Trophoblast cell (in vitro differentiated cells and primary cell): ENCODE data around the gene PKD2L1.
A peak's percentile ranks its signal among the peaks of the same experiment; 100 is the strongest.

Experiments used
- DNase-seq, 2 donors: peaks; one replicate each; pipeline ENCODE4 v3.0.0-alpha.2; 2016
- H2AFZ ChIP-seq: 2 replicates; pipeline ENCODE4 v1.6.1; 2013; ENCODE audit warnings: low read length, moderate library complexity, mild to moderate bottlenecking; ENCODE audit not compliant: insufficient read depth, poor library complexity
- H2AK5ac ChIP-seq: 2 replicates; pipeline ENCODE4 v1.6.1; 2013; ENCODE audit warnings: mild to moderate bottlenecking, low read length
- H2BK120ac ChIP-seq: 2 replicates; pipeline ENCODE4 v1.6.1; 2013; ENCODE audit warnings: low read length, mild to moderate bottlenecking, moderate library complexity; ENCODE audit not compliant: insufficient read depth, poor library complexity
- H2BK12ac ChIP-seq: 2 replicates; pipeline ENCODE4 v1.6.1; 2013; ENCODE audit warnings: mild to moderate bottlenecking, low read length, moderate library complexity
- H2BK5ac ChIP-seq: 2 replicates; pipeline ENCODE4 v1.6.1; 2013; ENCODE audit warnings: low read length, low read depth, moderate library complexity, mild to moderate bottlenecking; ENCODE audit not compliant: poor library complexity
- H3K14ac ChIP-seq: 2 replicates; pipeline ENCODE4 v1.6.1; 2013; ENCODE audit warnings: mild to moderate bottlenecking, low read length
- H3K18ac ChIP-seq: 2 replicates; pipeline ENCODE4 v1.6.1; 2013; ENCODE audit warnings: mild to moderate bottlenecking, low read length
- H3K23ac ChIP-seq: 2 replicates; pipeline ENCODE4 v1.6.1; 2013; ENCODE audit warnings: low read length
- H3K27ac ChIP-seq: 2 replicates; pipeline ENCODE4 v1.5.1; 2013; ENCODE audit warnings: low read depth, mild to moderate bottlenecking, inconsistent platforms, low read length, moderate library complexity
- H3K27me3 ChIP-seq: 2 replicates; pipeline ENCODE4 v1.6.1; 2013; ENCODE audit warnings: inconsistent platforms, mild to moderate bottlenecking, low read length, moderate library complexity; ENCODE audit not compliant: insufficient read depth
- H3K36me3 ChIP-seq, 2 experiments: 1 replicate in 1 of 2; 2 replicates in 1 of 2; pipeline ENCODE4 v1.6.1; 2013; ENCODE audit warnings: low read length in 2 of 2, mild to moderate bottlenecking in 2 of 2, moderate library complexity in 1 of 2; ENCODE audit not compliant: insufficient read depth in 2 of 2, control insufficient read depth in 1 of 2
- H3K4ac ChIP-seq: 2 replicates; pipeline ENCODE4 v1.6.1; 2013; ENCODE audit warnings: low read depth, mild to moderate bottlenecking, low read length, moderate library complexity
- H3K4me1 ChIP-seq, 2 experiments: 1 replicate in 1 of 2; 2 replicates in 1 of 2; pipeline ENCODE4 v1.6.1; 2013; ENCODE audit warnings: low read length in 2 of 2, mild to moderate bottlenecking in 2 of 2, moderate library complexity in 1 of 2; ENCODE audit not compliant: insufficient read depth in 2 of 2, control insufficient read depth in 1 of 2
- H3K4me2 ChIP-seq: 2 replicates; pipeline ENCODE4 v1.6.1; 2013; ENCODE audit warnings: inconsistent platforms, mild to moderate bottlenecking, low read length, moderate library complexity
- H3K4me3 ChIP-seq: 2 replicates; pipeline ENCODE4 v1.5.1; 2013; ENCODE audit warnings: mild to moderate bottlenecking, low read depth, low read length, inconsistent platforms
- H3K79me1 ChIP-seq: one replicate; pipeline ENCODE4 v1.6.1; 2013; ENCODE audit warnings: low read length
- H3K79me2 ChIP-seq: 2 replicates; pipeline ENCODE4 v1.6.1; 2013; ENCODE audit warnings: low read length, mild to moderate bottlenecking; ENCODE audit not compliant: control insufficient read depth, insufficient read depth, poor library complexity
- H3K9ac ChIP-seq: 2 replicates; pipeline ENCODE4 v1.6.1; 2013; ENCODE audit warnings: mild to moderate bottlenecking, low read length
- H3K9me3 ChIP-seq: 2 replicates; pipeline ENCODE4 v1.6.1; 2013; ENCODE audit warnings: low read depth, mild to moderate bottlenecking, control low read depth, inconsistent platforms, low read length; ENCODE audit not compliant: insufficient read depth
- H4K12ac ChIP-seq: 2 replicates; pipeline ENCODE4 v1.6.1; 2013; ENCODE audit warnings: low read depth, mild to moderate bottlenecking, low read length, moderate library complexity
- H4K8ac ChIP-seq: 2 replicates; pipeline ENCODE4 v1.6.1; 2013; ENCODE audit warnings: low read depth, mild to moderate bottlenecking, low read length, moderate library complexity
- H4K91ac ChIP-seq: one replicate; pipeline ENCODE4 v1.6.1; 2013; ENCODE audit warnings: low read depth, mild to moderate bottlenecking, low read length, moderate library complexity
- WGBS: extraction: QIAGEN DNeasy Blood & Tissue Kit; methylation state at CpG from one replicate; pipeline ENCODE4 v1.1.7; 2013; ENCODE audit warnings: missing lambda C conversion rate; ENCODE audit not compliant: insufficient read length, insufficient coverage; ENCODE audit errors: extremely low coverage; 5-methylcytosine and 5-hydroxymethylcytosine counted together

Gene PKD2L1

DNA sequence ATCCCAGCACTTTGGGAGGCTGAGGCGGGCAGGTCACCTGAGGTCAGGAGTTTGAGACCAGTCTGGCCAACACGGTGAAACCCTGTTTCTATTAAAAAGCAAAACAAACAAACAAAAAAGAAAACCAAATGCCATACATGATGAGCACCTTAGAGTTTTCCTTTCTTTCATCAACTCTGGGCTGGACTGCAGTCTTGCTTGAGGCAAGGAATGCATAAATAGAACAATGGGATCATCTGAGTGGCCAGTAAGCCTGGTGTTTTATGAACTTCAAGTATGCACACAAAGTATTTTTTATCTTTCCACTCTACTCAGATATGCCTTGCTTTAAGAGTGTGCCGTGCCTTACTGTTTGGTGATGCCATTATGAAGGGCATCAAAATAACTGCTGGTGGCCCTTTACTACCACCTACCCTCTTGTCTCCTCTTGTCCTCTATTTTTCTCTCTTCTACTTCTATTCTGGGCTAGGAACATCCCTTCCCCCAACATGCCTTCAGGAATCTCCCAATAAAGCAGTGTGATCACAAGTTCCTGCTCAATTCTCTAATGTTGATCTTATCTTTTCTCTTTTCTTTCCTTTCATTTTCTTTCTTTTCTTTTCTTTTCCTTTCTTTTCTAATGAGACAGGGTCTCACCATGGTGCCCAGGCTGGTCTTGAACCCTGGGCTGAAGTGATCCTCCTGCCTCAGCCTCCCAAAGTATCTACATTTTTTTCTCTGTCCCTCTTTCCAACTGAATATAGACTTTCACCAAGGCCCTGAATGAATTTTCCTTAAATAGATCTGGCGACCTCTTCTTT is 27.2 kb upstream of the PKD2L1 start:
- H4K8ac ChIP-seq: no peak overlapping the region
- WGBS: no CpG with 5 or more reads among the region's 4 CpGs

DNA sequence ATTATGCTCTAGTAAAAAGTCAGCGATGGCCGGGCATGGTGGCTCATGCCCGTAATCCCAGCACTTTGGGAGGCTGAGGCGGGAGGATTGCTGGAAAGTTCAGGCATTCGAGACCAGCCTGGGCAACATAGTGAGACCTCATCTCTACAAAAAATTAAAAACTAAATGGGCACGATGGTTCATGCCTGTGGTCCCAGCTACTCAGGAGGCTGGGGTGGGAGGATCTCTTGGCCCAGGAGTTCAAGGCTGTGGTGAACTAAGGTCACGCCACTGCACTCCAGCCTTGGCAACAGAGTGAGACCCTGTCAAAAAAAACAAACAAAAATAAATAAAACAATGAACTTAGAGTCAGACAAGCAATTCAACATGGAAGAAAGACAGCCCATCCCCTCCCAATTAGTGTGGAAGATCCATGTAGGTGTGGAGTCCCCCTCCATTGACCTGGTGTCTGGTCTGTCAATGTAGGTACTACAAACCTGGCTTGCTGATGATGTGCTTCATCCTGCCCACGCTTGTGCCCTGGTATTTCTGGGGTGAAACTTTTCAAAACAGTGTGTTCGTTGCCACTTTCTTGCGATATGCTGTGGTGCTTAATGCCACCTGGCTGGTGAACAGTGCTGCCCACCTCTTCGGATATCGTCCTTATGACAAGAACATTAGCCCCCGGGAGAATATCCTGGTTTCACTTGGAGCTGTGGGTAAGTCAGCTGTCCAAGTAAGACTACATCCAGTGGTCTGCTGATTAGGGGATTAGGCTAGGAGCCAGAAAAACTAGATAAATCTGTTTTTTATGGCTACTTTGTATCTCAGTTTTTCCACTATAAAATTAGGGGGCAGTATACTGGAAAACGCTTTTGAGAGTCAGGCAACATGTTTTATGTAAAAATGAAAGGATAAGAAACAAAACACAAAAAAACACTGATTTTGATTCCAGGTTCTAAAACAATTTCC is 26.3 kb upstream of the PKD2L1 start:
- Histone ChIP-seq H3K9ac (no peak overlapping the region), H3K79me2 (peaks cover 2% of the 10 kb centered on the region), H4K12ac (no peak overlapping the region), H3K36me3 (peaks cover 43 to 77% of the 10 kb centered on the region in 2 experiments), H3K18ac (peak overlapping the region; percentile 83), H3K79me1 (peaks cover 6% of the 10 kb centered on the region), H2AFZ (no peak overlapping the region), H4K91ac (no peak overlapping the region), H3K23ac (no peak overlapping the region), H3K4ac (no peak overlapping the region), H3K14ac (peak overlapping the region; percentile 5), H3K27me3 (no peaks in the 10 kb centered on the region), H2BK120ac (no peak overlapping the region), H3K4me1 (peaks cover 19 to 42% of the 10 kb centered on the region in 2 experiments), H3K27ac (peak overlapping the region; percentile 11), H4K8ac (no peak overlapping the region), H2BK12ac (peak overlapping the region; percentile 36), H3K4me2 (no peak overlapping the region), H2AK5ac (no peak overlapping the region), H2BK5ac (no peak overlapping the region), H3K4me3 (no peak overlapping the region), H3K9me3 (peaks cover 2% of the 10 kb centered on the region)
- WGBS: no CpG with 5 or more reads among the region's 14 CpGs
- DNase-seq: no peak

More for the DNA sequence above, 27.2 kb upstream of the PKD2L1 start:
- DNase-seq: peak; percentile 82 to 95
- Histone ChIP-seq H3K9ac (no peak overlapping the region), H2BK5ac (no peak overlapping the region), H3K4me2 (no peak overlapping the region), H3K79me1 (peaks cover 6% of the 10 kb centered on the region), H3K4me1 (peaks cover 19 to 37% of the 10 kb centered on the region in 2 experiments), H2BK12ac (no peak overlapping the region), H3K14ac (no peak overlapping the region), H3K23ac (no peak overlapping the region), H4K91ac (no peak overlapping the region), H3K4me3 (no peak overlapping the region), H2BK120ac (no peak overlapping the region), H2AFZ (no peak overlapping the region), H3K9me3 (peaks cover 2% of the 10 kb centered on the region), H3K36me3 (peaks cover 40 to 71% of the 10 kb centered on the region in 2 experiments), H3K18ac (no peak overlapping the region), H4K12ac (no peak overlapping the region), H3K79me2 (peaks cover 2% of the 10 kb centered on the region), H3K27me3 (no peaks in the 10 kb centered on the region), H3K27ac (peak overlapping the region; percentile 49), H2AK5ac (no peak overlapping the region), H3K4ac (no peak overlapping the region)

DNA sequence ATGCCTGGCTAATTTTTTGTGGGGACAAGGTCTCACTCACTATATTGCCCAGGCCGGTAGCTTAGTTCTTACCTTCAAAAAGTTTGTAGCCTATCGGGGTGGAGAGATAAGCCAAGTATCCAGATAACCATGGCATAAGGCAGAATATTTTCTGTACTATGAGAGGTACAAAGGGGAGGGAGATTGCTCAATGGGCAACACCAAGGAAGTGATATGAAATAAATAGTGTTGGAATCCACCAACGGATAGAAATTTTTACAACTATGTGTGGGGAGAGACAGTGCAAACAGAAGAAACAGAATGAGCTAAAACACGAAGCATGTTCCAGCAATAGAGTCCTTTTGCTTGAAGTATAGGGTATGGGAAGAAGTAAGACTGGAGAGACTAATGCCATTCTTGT is 25.1 kb upstream of the PKD2L1 start:
- no peaks in the 10 kb centered on the region for H3K9me3 ChIP-seq
- no peak overlapping the region for H2BK12ac ChIP-seq
- peaks cover 22 to 48% of the 10 kb centered on the region in 2 experiments for H3K4me1 ChIP-seq
- H3K9ac ChIP-seq: no peak overlapping the region
- H3K23ac ChIP-seq: no peak overlapping the region
- H3K18ac ChIP-seq: no peak overlapping the region
- H3K4me3 ChIP-seq: no peak overlapping the region
- no peak overlapping the region for H2AK5ac ChIP-seq
- no peak overlapping the region for H3K27ac ChIP-seq
- no peak overlapping the region for H2BK5ac ChIP-seq
- no peak overlapping the region for H2BK120ac ChIP-seq
- DNase-seq: peak in 1 of 2 donors; percentile 55
- H3K79me2 ChIP-seq: peaks cover 5% of the 10 kb centered on the region
- no peak overlapping the region for H3K4ac ChIP-seq
- H4K91ac ChIP-seq: no peak overlapping the region
- no peak overlapping the region for H3K4me2 ChIP-seq
- H3K36me3 ChIP-seq: peaks cover 39 to 76% of the 10 kb centered on the region in 2 experiments
- H4K12ac ChIP-seq: no peak overlapping the region
- peaks cover 4% of the 10 kb centered on the region for H3K79me1 ChIP-seq
- no peak overlapping the region for H4K8ac ChIP-seq
- H2AFZ ChIP-seq: no peak overlapping the region
- WGBS: no CpG with 5 or more reads among the region's 4 CpGs
- H3K14ac ChIP-seq: no peak overlapping the region
- H3K27me3 ChIP-seq: no peaks in the 10 kb centered on the region

DNA sequence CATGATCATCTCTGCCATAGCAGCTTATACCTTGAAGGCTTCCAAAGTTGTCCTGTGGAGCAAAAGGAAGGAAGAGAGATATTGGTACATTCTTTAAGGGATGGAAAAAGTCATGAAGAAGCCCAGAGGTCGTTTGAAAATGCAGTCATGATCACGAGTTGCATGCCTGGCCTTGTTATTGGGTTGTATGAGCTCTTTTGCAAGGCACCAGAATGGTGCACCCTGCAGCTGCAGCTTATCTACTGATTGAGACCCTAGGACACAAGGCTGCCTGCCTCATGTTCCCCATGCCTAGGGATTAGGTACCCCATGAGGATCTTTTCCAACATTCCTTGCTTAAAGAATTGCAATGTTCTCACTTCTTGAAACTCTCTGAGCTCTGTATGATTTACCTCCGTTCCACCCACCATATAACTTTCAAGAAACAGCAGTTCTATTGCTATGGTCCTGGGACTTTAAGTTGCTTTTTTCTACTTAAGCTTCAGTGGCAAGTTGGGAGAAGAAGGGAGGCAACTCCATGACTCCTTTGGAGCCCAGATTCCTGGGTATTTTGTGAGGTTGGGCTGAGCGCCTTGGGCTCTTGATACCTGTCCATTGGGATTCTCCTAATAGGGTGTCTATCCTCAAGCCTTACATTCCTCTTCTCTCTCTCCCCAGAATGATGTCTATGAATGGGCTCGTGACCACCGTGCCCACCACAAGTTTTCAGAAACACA is 23.9 kb upstream of the PKD2L1 start:
- no peak overlapping the region for H3K4me2 ChIP-seq
- WGBS: no CpG with 5 or more reads among the region's 6 CpGs

More for the DNA sequence above, 23.9 kb upstream of the PKD2L1 start:
- no peak overlapping the region for H3K18ac ChIP-seq
- no peak overlapping the region for H3K4me3 ChIP-seq
- peaks cover 28 to 51% of the 10 kb centered on the region in 2 experiments for H3K4me1 ChIP-seq
- H4K12ac ChIP-seq: no peak overlapping the region
- peak overlapping the region; percentile 35 for H3K27ac ChIP-seq
- no peak for DNase-seq
- H2AFZ ChIP-seq: no peak overlapping the region
- no peak overlapping the region for H3K4ac ChIP-seq
- H4K91ac ChIP-seq: no peak overlapping the region
- H3K79me2 ChIP-seq: peaks cover 16% of the 10 kb centered on the region
- peaks cover 10% of the 10 kb centered on the region for H3K79me1 ChIP-seq
- H3K9ac ChIP-seq: no peak overlapping the region
- no peak overlapping the region for H4K8ac ChIP-seq
- H3K9me3 ChIP-seq: no peaks in the 10 kb centered on the region
- H3K23ac ChIP-seq: no peak overlapping the region
- no peak overlapping the region for H3K14ac ChIP-seq
- peaks cover 45 to 78% of the 10 kb centered on the region in 2 experiments for H3K36me3 ChIP-seq
- no peak overlapping the region for H2BK120ac ChIP-seq
- no peaks in the 10 kb centered on the region for H3K27me3 ChIP-seq
- no peak overlapping the region for H2AK5ac ChIP-seq
- H2BK5ac ChIP-seq: no peak overlapping the region
- no peak overlapping the region for H2BK12ac ChIP-seq
